Stimulated activated CD8-positive, alpha-beta memory T cell treated with anti-CD3 and anti-CD28 coated beads, Interleukin-12 subunit alpha, Interleukin-12 subunit beta, amount 100 ng/mL, for 4 hours (primary cell): ENCODE data around the gene BIN1.
"Not testable (repeated sequence)": the region's sequence is repeated elsewhere in the genome, so short reads cannot be mapped to it uniquely, and the experiment has no call there.

Experiments used
- DNase-seq: peaks from one replicate; pipeline ENCODE4 v3.0.0-alpha.2; 2020; ENCODE audit warnings: low read depth

The BIN1 gene

DNA sequence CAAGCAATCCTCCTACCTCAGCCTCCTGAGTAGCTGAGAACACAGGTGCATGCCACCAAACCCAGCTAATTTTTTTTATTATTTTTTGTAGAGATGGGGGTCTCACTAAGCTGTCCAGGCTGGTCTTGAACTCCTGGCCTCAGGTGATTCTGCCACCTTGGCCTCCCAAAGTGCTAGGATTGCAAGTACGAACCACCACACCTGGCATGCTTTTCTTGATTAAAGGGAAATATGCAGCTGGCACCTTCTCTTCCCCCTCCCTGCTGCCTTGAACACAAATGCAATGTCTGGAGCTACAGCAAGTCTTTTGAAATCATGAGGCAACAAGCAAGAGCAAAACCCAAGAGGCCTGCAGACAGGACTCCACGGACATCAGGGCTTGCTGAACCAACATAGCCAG lies 26.8 kb upstream of the BIN1 start:
- no peak for DNase-seq

DNA sequence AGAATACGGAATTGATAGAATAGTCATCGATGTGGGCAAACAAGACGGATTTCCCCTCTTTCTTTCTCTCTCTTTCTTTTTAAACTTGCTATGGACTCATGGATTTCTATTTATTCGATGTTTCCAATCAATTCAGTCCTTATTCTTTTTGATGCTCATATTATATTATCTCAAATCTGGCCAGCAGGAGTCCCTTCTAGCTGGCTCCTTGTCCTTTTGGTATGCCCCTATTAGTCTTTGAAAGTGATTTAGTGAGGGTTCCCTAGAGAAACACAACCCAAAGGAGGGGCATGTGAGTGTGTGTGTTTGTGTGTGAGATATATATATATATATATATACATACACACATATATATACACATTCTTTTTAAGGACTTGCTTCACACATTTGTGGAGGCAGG lies 23.5 kb upstream of the BIN1 start:
- DNase-seq: no peak

DNA sequence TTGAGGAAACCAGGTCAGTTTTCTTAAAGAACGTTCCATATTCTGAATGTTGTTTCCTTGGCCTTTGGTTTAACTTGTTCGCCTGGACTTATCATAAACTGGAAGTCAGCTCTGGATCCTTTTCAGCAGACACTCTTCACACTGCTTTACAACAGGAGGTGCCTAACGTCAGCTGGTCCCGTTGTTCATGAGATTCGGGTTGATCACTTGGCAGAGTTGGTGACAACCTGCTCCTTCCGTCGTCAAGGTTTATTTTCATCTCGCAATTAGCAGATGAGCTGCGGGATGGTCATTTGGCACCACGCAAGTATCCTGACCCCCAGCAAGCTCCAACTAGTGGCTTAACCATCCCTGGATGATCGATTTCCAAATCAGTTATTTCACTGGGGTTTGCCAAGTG lies 23.0 kb upstream of the BIN1 start:
- no peak for DNase-seq

DNA sequence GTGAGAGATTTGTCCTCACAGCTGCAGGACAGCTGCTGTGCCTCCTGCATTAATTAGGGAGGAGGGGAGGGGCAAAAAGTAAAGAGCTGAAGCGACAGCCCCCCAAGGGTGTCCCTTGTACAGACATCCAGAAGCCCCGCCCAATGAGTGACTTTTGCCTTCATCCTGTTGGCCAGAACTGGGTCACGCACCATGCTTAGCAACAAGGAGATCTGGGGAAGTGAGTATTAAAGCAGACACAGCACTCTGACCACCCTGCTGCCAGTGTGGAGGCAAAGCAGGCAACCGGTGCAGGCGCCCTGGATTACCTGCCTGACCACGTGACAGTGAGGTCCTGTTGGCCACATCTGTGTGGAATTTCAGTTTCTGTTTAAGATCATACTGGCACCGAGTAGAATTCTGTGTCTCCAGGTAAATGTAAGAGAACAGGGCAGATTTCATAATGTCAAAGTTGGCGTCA lies 21.5 kb upstream of the BIN1 start:
- DNase-seq: no peak

DNA sequence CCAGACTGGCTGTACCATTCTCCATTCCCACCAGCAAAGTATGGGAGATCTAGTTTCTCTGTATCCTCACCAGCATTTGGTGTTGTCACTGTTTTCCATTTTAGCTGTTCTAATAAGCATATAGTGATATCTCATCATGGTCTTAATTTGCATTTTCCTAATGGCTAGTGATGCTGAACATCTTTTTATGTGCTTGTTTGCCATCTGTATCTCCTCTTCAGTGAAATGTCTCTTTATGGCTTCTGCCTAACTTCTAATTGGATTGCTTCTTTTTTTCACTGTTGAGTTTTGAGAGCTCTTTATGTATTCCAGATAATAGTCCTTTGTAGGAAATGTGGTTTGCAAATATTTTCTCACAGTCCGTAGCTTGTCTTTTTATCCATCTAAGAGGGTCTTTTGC lies 18.9 kb upstream of the BIN1 start:
- DNase-seq: no peak

DNA sequence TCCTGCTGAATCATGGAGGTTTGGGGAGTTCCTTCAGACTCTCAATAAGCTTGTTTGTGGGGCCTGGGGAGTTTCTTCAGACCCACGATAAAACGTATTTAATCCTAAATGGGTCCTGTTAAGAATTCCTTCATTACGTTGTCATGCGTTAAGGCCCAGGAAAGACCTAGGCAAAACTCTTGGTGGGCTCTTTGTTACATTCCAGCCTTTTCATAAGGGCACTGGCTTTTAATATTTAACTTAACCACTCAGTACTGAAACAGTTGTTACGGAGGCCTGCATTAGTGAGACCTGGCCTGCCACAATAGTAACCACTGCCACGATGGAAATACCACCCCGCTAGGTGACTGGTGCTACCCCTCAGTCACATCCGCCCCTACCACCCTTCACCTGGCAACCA lies 17.5 kb upstream of the BIN1 start:
- no peak for DNase-seq

DNA sequence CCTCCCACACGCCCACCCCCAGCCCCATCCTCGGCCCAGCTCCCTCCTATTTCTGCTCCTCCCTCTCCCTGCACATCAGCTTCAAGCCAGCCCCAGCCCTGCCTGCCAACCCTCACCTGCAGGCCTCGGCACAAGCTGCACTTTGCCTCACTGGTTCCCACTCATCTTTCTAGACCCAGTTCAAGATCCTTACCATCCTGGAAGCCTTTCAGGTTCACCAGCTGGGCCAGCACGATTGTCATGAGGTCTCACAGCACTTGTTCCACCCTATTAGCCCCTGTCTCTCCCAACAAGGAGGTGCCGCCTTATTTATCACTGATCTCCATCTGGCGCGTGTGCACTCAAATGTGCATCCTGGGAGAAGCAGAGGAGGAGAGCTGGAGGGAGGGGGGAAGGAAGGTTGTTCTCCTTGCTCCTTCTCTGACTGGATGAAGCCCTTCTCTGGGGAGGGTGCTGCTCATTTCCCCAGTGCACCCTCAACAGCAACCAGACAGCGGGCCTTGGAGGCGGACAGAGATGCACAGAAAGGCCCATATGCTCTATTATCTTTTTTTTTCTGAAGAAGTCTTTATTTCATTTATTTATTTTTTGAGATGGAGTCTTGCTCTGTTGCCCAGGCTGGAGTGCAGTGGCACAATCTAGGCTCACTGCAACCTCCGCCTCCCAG lies 15.5 kb upstream of the BIN1 start:
- no peak for DNase-seq

DNA sequence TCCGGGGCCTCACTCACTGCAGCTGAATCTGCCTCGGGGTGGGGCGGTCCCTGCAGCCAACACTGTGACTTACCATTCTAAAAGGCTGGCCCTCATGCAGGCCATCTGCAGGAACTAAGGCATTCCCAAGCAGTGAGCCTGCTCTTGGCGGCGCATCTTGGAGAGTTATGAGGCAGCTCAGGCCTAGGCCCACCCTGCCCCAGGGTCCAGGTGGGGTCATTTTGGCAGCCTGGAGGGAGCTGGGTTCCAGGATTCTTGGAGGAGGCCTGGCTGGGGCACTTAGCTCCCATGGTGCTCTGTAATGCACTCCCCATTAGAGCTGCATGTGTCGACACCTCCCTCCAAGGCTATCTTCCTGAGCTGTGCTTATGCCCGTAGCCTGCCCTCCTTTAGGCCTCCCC lies 14.8 kb upstream of the BIN1 start:
- no peak for DNase-seq

DNA sequence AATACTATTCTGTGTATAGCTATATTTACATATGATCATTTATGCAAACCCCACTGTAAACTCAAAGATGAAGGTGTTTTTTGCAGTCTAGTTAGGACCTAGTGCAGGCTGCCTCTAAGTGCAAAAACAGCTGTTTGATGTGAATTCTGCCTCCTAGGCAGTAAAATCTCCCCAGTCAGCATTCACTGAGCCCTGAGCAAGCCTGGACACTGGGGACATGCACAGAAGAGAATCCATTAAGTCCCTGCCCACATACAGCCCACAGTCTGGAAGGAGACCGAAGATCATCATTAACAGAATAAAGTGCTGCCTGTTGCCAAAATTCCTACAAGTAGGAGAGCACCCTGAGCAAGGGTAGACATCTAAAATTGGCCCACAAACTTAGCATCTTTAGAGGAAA lies 14.4 kb upstream of the BIN1 start:
- no peak for DNase-seq

DNA sequence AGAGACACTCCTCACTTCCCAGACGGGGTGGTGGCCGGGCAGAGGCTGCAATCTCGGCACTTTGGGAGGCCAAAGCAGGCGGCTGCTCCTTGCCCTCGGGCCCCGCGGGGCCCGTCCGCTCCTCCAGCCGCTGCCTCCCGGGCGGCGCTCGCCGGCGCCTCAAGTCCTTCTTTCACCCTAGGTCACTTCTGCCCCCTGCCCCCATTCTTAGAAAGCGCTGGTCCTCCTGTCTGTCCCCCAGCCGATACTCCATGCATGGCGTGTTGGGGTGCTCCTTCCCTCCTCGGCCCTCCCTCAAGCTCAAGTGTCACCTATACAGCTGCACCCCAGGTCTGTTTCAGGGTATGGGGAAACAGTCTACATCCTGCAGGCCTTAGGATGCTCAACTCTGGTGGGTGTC lies 13.5 kb upstream of the BIN1 start:
- DNase-seq: not testable (repeated sequence)

DNA sequence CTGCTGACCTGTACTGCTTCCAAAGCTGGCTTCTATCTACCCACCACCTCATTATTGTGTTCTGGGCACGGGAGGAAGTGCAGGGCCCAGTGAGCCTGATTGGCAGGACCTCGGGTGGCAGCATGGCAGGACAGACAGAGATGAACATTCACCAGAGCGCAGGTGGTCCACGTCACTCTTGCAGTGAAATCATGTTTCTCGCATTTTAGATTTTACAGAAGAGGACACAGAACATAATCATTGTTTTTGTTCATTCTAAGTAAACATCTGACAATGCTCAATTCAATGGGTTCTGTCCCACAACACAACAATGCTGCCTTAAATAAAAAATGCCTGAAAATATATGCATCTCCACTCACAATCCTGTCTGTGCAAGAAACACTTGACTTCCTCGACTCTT lies 11.5 kb upstream of the BIN1 start:
- DNase-seq: no peak

DNA sequence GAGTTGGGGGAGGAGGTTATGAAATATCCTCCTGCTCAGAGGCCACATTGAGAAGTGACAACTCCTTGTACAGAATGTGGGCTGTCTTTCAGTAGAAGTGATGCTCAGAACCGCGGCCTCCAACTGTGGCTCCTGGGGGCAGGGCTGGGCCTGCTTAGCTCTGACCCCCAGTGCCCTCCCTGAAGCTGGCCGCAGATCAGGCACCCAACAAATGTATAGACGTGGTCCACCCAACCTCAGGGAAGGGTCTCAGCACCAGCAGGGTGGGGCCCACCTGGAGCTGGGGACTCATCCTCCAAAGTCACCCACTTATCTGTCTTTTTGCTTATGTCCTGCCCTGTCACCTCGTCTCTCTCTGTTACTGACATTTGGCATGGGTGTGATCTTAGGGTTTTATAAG lies 11.1 kb upstream of the BIN1 start:
- no peak for DNase-seq

DNA sequence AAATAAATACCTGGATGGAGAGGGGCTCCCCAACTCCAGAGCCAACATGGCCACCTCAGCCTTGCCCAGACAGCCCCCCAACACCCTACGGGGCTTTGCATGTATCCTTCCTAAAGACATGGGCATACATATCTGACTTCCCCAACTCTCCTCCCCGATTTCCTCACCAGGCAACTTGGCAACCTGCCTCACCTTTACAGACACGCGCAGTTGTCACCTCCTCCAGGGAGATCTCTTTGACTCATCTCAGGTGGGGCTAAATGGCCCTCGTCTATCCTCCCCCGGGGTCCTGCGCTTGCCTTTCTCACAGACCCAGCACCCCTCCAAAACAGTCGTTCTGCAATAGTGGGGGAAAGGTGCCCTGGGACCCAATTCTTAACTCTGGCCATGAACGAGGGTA lies 10.6 kb upstream of the BIN1 start:
- DNase-seq: no peak

DNA sequence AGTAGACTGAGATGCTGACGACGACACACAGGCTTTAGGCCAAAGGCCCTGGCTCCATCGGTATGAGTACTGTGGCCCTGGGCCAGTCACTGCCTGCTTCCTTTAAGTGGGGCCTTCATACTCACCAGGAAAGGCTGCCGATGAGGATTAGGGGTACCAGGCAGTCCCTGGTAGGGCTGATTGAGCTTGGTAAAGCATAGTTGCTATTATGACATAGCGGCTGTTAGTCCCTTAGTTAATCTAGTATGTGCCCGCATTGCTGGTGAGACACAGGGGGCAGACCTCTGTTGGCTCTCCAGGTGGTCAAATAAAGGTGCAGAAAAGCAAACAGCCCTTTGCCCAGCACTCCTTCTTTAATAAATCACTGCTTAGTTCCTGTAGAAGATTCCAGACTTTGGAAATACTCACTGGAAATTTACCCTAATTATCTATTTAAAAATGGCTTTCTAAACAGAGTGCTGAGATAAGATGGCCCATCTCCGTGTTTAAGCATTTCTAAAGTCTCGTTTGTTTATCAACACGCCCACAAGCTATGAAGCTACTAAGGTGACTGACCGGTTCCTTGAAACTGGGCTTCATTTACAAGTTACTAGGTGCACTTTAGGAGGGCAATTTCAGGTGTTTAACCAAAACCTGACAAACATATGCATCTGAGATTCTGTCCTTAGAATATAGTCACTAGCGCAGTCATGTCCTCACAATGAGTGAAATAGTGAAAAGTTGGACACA lies 8.7 kb upstream of the BIN1 start:
- no peak for DNase-seq

DNA sequence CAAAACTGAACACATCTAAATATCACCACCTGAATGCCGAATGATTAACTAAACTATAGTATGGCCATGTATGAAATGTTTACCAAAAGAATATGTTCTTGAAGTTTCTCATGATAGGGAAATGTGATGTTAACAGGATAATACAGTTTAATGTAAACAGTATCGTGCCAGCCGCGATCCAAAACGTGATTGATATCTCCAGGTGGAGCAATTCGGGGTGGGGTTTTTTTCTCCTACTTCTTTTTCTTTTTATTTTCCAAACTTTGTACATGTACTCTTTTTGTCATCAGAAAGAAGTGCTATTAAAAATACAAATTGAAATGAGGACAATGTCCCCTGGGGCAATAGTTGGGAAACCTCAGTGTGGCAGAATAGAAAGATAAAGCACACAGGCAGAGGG lies 4.0 kb upstream of the BIN1 start:
- no peak for DNase-seq

DNA sequence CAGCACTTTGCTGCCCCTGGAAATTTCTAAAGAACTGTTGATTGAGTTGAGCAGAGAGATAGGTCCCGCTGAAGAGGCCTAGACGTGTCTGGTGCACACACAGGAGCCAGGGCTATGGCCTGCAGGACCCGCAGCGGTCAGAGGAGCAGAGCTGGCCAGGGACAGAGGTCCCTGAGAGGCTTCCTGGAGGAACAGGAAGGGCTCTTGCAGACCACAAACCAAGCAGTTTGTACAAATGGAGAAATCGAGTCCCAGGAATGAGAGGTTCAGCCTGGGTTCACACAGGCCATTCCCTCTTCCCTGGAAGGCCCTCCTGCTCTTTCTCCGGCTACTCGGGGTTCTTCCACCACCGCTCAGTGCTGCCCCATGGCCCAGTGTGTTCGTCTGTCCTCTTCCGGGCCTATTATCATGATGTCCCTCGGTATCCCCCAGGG lies 1.2 kb upstream of the BIN1 start:
- no peak for DNase-seq

DNA sequence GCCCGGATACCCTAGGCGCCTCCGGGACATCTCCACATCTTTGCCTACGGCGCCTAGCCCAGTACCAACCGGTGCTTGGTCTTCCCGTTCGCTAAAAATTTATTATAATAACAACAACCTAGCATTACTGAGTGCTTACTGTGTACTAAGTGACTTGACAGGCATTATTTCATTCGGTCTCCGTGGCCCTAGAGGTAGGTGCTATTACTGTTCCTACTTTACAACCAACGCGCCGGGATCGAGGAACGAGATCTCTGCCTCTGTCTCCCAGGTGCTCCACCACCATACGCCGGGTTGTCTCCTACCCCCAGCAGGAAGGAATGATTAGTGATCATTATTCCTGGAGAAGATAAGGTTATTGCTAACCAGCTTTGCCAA lies 657 bp upstream of the BIN1 start:
- DNase-seq: no peak

DNA sequence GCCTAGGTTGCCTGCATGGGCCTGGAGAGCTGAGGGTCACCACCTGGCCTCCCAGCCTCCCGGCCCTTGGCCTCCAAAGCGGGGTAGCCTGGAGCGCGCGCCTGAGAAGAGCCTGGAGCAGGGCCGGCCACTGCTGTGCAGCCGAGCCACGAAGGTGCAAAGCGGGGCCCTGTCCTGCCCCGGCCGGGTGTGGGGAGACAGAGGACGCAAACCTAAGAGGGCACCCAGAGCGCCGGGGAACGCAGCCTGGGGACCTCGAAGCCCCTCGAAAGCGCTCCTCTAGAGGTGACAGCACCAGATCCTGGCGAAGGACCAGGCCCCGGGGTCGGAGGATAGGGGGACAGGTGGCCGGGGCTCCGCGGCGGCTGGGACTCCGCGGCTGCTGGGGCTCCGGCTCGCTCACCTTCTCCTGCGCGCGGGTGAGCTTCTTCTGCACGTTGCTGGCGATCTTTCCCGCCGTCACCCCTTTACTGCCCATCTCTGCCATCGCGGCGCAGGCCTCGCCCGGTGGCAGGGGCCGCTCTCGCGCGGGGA lies 430 bp downstream of the BIN1 start:
- DNase-seq: no peak

DNA sequence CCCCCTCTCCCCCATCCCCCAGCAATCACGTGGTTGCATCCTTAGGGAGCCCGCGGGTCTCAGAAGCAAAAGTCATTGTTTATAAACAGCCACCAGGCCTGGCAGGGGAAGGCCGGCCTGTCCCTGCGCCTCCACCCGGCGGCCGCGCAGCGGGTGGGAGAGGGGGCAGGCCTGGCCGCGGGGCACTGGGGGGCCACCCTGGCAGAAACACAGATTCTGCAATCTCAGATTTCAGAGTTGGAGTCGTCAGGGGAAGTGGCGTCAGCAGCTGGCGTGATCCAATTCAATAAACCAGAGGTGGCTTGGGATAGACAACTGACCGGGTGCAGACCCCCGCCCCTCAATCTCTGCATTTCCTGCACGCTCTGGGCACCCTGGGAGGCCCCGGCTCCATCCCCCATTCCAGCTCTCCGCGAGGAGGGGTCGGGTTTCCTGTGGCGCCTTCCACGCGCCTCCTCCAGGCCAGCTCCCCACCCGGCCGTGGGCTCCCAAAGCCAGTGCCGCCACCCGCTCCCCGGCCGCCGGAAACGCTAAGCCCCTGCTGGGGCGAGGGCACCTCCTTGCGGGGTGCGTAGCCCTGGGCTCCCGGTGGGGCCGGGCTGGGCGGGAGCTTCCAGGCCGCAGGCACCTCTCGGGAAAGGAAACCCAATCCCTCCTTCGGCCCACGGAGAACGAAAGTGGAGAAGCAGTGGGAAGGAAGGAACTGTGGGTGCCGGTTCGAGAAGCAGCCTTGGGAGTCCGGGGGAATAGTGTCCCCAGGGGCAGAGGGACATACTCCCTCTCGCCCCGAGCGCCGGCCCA lies 1.1 kb downstream of the BIN1 start:
- DNase-seq: no peak

DNA sequence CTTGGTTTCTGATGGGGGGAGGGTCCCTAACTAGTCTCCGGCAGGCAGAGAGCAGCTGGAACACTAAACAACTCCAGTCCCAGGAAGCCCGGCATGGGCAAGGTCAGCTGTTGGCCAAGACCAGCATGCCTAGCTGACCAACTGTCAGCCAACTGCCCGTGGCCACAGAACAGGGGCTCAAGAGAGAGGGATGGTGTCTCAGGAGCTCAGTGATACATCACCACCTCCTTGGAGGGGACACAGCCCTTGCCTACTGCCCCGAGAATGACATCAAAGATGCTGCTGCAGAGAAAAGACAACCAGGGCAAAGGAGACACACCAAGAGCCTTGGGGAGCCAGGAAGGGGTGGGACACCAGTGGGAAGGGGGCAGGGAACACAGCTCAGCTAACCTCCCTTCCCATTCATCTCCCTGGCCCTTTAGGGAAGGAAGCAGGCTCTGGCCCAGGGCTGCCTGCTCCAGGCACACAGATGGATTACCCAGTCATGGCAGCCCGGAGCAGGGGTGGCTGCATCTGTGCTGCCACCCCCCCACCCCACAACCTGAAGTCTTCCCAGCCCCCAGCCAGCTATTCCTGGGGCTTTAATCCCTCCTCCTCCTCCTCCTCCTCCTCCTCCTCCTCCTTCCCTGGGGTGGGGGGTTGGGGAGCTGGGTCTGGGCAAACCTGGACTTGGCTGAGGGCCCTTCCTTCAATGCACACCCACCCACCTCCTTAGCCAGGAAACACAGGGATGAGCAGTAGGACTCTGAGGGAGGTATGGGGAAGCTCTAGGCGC lies 1.9 kb downstream of the BIN1 start:
- no peak for DNase-seq

DNA sequence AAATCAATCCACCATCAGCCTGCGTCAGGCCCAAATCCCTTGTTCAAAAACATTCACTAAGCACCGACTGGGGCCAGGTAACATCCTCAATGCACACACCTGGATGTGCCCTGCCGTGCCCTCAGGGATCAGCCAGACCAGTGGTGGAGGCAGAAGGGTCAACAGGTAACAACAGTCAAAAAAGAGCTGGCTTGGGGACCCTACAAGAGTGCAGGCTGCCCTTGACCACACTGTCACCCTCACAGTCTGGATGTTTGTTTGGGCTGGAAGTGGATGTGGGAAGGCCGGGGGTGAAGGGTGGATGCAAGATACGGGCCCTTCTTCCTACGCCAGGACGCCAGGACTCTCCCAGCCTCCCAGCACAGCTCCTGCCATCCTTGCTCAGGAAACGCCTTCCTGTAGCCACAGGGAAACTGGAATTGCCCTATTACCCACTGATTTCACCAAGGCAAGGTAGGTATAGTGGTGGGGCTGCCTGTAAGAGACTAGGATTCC lies 2.7 kb downstream of the BIN1 start:
- DNase-seq: no peak
